Kidney glomerular epithelial cell (primary cell): ENCODE results near the gene IDUA.
"Not testable (repeated sequence)": the region's sequence is repeated elsewhere in the genome, so short reads cannot be mapped to it uniquely, and the experiment has no call there.

Source experiments
- DNase-seq: peaks from one replicate; lab custom pipeline; 2025; lab: John Stamatoyannopoulos, UW

Gene IDUA

GRCh38 chr4:986879-987623, at the start of gene IDUA:
IDUA (plus strand) TSS chr4:987044; CDS start chr4:987085, 41 bp downstream.
- DNase-seq: peak; percentile 53

- DNase-seq: not testable (repeated sequence)
These were observed 47.3 kb upstream of the IDUA start for GRCh38 chr4:939508-939907.

- no peak for DNase-seq
These were observed 41.4 kb upstream of the IDUA start for GRCh38 chr4:945274-946102.

GRCh38 chr4:946103-946450, 40.8 kb upstream of the IDUA start:
- no peak for DNase-seq

GRCh38 chr4:946517-947471, 40.0 kb upstream of the IDUA start:
- no peak for DNase-seq

GRCh38 chr4:947491-947971, 39.3 kb upstream of the IDUA start:
- no peak for DNase-seq

GRCh38 chr4:948101-948935, 38.5 kb upstream of the IDUA start:
- DNase-seq: no peak

- DNase-seq: no peak
These were observed 37.9 kb upstream of the IDUA start for GRCh38 chr4:948936-949300.

GRCh38 chr4:949656-950055, 37.2 kb upstream of the IDUA start:
- DNase-seq: no peak

- DNase-seq: no peak
These were observed 36.5 kb upstream of the IDUA start for GRCh38 chr4:950136-951020.

- DNase-seq: no peak
These were observed 35.7 kb upstream of the IDUA start for GRCh38 chr4:951186-951585.

- DNase-seq: no peak
These were observed 35.0 kb upstream of the IDUA start for GRCh38 chr4:951594-952468.

- DNase-seq: no peak
These were observed 33.8 kb upstream of the IDUA start for GRCh38 chr4:952881-953573.

GRCh38 chr4:953574-953915, 33.3 kb upstream of the IDUA start:
- DNase-seq: no peak

- DNase-seq: no peak
These were observed 32.4 kb upstream of the IDUA start for GRCh38 chr4:954211-955020.

- DNase-seq: no peak
These were observed 31.5 kb upstream of the IDUA start for GRCh38 chr4:955161-955921.

- DNase-seq: no peak
These were observed 30.9 kb upstream of the IDUA start for GRCh38 chr4:955931-956381.
